Astrocyte (in vitro differentiated cells and primary cell): Measurements from ENCODE around the gene GNGT1. TPM values are rescaled to one million over a fixed set of nuclear protein-coding genes. Genes with fewer than 3 reads are reported as not detected.
A peak's percentile ranks its signal among the peaks of the same experiment; 100 is the strongest.

ENCODE experiments used
- DNase-seq: peaks from one replicate; pipeline ENCODE4 v3.0.0-alpha.2; 2010; ENCODE audit warnings: low read depth
- FAIRE-seq: peaks from 2 replicates; lab custom pipeline; 2011; peaks lifted over from hg19 to GRCh38; lab: Jason Lieb, UNC
- H2AFZ ChIP-seq: 2 replicates; pipeline ENCODE4 v1.6.0; 2012; ENCODE audit warnings: low read depth, low read length, inconsistent platforms
- H3K27ac ChIP-seq: 2 replicates; pipeline ENCODE4 v1.5.1; 2011; ENCODE audit warnings: low read depth, low read length, inconsistent platforms
- H3K27me3 ChIP-seq: 2 replicates; pipeline ENCODE4 v1.6.0; 2011; ENCODE audit warnings: low read length, inconsistent platforms; ENCODE audit not compliant: insufficient read depth
- H3K36me3 ChIP-seq: 2 replicates; pipeline ENCODE4 v1.5.1; 2011; ENCODE audit warnings: low read length, inconsistent platforms; ENCODE audit not compliant: insufficient read depth
- H3K4me1 ChIP-seq: 2 replicates; pipeline ENCODE4 v1.5.1; 2011; ENCODE audit warnings: low read length, inconsistent platforms; ENCODE audit not compliant: insufficient read depth
- H3K4me2 ChIP-seq: 2 replicates; pipeline ENCODE4 v1.6.0; 2012; ENCODE audit warnings: low read length, inconsistent platforms
- H3K4me3 ChIP-seq: 2 replicates; pipeline ENCODE4 v1.5.1; 2011; ENCODE audit warnings: low read depth, mild to moderate bottlenecking, low read length, inconsistent platforms; ENCODE audit not compliant: insufficient read depth
- H3K79me2 ChIP-seq: 2 replicates; pipeline ENCODE4 v1.6.0; 2012; ENCODE audit warnings: mild to moderate bottlenecking, low read length, inconsistent platforms; ENCODE audit not compliant: insufficient read depth
- H3K9ac ChIP-seq: 2 replicates; pipeline ENCODE4 v1.6.0; 2012; ENCODE audit warnings: mild to moderate bottlenecking, low read length, inconsistent platforms
- H3K9me3 ChIP-seq: 2 replicates; pipeline ENCODE4 v1.5.1; 2012; ENCODE audit warnings: low read depth, mild to moderate bottlenecking, low read length, inconsistent platforms; ENCODE audit not compliant: insufficient read depth
- H4K20me1 ChIP-seq: 2 replicates; pipeline ENCODE4 v1.6.0; 2012; ENCODE audit warnings: low read length, inconsistent platforms; ENCODE audit not compliant: insufficient read depth
- H3K27ac Mint-ChIP-seq: one replicate; pipeline ENCODE4 v1.8.0; 2021; ENCODE audit warnings: mild to moderate bottlenecking, mixed read lengths; ENCODE audit not compliant: unreplicated experiment
- H3K27me3 Mint-ChIP-seq: one replicate; pipeline ENCODE4 v1.8.0; 2021; ENCODE audit warnings: low read depth, mixed read lengths; ENCODE audit not compliant: unreplicated experiment
- H3K36me3 Mint-ChIP-seq: one replicate; pipeline ENCODE4 v1.8.0; 2021; ENCODE audit warnings: low read depth, mixed read lengths; ENCODE audit not compliant: unreplicated experiment
- H3K4me1 Mint-ChIP-seq: one replicate; pipeline ENCODE4 v1.8.0; 2021; ENCODE audit warnings: low read depth, mixed read lengths; ENCODE audit not compliant: unreplicated experiment
- H3K4me3 Mint-ChIP-seq: one replicate; pipeline ENCODE4 v1.8.0; 2021; ENCODE audit warnings: mild to moderate bottlenecking, moderate library complexity, mixed read lengths; ENCODE audit not compliant: unreplicated experiment
- H3K9me3 Mint-ChIP-seq: one replicate; pipeline ENCODE4 v1.8.0; 2021; ENCODE audit warnings: mild to moderate bottlenecking, mixed read lengths; ENCODE audit not compliant: unreplicated experiment
- CTCF ChIP-seq: IDR thresholded peaks from 2 replicates; pipeline ENCODE4 v1.5.1; 2011; ENCODE audit warnings: low read depth, mild to moderate bottlenecking, inconsistent platforms, low read length, moderate library complexity; ENCODE audit not compliant: insufficient read depth
- EZH2 ChIP-seq: IDR thresholded peaks from 2 replicates; pipeline ENCODE4 v1.6.1; 2012; ENCODE audit warnings: mild to moderate bottlenecking, low read length, inconsistent platforms; ENCODE audit not compliant: insufficient read depth
- total RNA-seq: library from RNA; stranded (reverse); gene quantifications from 2 replicates; pipeline ENCODE4 v1.2.1, GENCODE V29; 2021

Gene GNGT1
- total RNA-seq, 1 donor from 2014 or later, result not detected

- Histone ChIP-seq H3K4me2 (no peak overlapping the region), H4K20me1 (no peaks in the 10 kb centered on the region), H3K36me3 (no peaks in the 10 kb centered on the region), H3K4me1 (no peaks in the 10 kb centered on the region), H3K9me3 (no peaks in the 10 kb centered on the region), H3K9ac (no peak overlapping the region), H3K4me3 (no peak overlapping the region), H3K27ac (no peak overlapping the region), H3K79me2 (no peaks in the 10 kb centered on the region), H3K27me3 (no peaks in the 10 kb centered on the region), H2AFZ (no peak overlapping the region)
- Mint-ChIP-seq H3K27me3 (no peaks in the 10 kb centered on the region), H3K9me3 (no peaks in the 10 kb centered on the region), H3K36me3 (peaks cover 1% of the 10 kb centered on the region), H3K4me1 (peaks cover 17% of the 10 kb centered on the region), H3K27ac (no peak overlapping the region), H3K4me3 (no peak overlapping the region)
- DNase-seq (peak; percentile 87), FAIRE-seq (peak; percentile 29)
- TF ChIP-seq EZH2, result no peak
- TF ChIP-seq CTCF, result no peak
Observed at GRCh38 chr7:93945756-93946535, 39.6 kb downstream of the GNGT1 start.

- H3K36me3 Mint-ChIP-seq, result no peaks in the 10 kb centered on the region
- Histone ChIP-seq H4K20me1 (no peaks in the 10 kb centered on the region), H3K4me1 (no peaks in the 10 kb centered on the region), H3K27me3 (no peaks in the 10 kb centered on the region), H3K9ac (no peak overlapping the region), H3K9me3 (no peaks in the 10 kb centered on the region), H2AFZ (no peak overlapping the region), H3K36me3 (no peaks in the 10 kb centered on the region), H3K79me2 (no peaks in the 10 kb centered on the region), H3K4me2 (peak overlapping the region; percentile 10), H3K4me3 (no peak overlapping the region), H3K27ac (no peak overlapping the region)
- H3K4me3 Mint-ChIP-seq, result no peak overlapping the region
- peak; percentile 83 for FAIRE-seq
- DNase-seq, result peak; percentile 67
- H3K4me1 Mint-ChIP-seq, result peaks cover 15% of the 10 kb centered on the region
- no peaks in the 10 kb centered on the region for H3K9me3 Mint-ChIP-seq
- no peaks in the 10 kb centered on the region for H3K27me3 Mint-ChIP-seq
- no peak overlapping the region for H3K27ac Mint-ChIP-seq
- TF ChIP-seq EZH2, result no peak
- TF ChIP-seq CTCF, result no peak
Observed at GRCh38 chr7:93948106-93948505, 41.7 kb downstream of the GNGT1 start.

DNA sequence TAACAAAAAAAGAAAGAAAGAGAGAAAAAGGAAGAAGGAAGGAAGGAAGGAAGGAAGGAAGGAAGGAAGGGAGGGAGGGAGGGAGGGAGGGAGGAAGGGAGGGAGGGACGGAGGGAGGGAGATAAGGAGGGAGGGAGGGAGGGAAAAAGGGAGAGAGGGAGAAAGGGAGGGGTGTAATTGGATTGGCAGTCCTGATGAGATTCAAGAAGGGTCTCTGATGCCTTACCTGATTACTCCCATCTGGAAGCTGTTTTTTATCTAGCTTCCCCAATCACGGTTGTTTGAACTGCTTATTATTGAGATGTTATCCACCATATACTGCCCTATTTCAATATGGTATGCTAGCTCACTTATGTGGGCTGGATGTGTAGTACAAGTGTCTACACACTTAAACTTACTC lies 42.5 kb downstream of the GNGT1 start:
- DNase-seq, result no peak
- Histone ChIP-seq H3K79me2 (no peaks in the 10 kb centered on the region), H3K36me3 (no peaks in the 10 kb centered on the region), H4K20me1 (no peaks in the 10 kb centered on the region), H3K9ac (no peak overlapping the region), H3K27me3 (no peaks in the 10 kb centered on the region), H3K4me3 (no peak overlapping the region), H3K27ac (no peak overlapping the region), H2AFZ (no peak overlapping the region), H3K4me2 (no peak overlapping the region), H3K4me1 (no peaks in the 10 kb centered on the region), H3K9me3 (no peaks in the 10 kb centered on the region)
- Mint-ChIP-seq H3K27me3 (no peaks in the 10 kb centered on the region), H3K4me3 (no peak overlapping the region), H3K36me3 (no peaks in the 10 kb centered on the region), H3K4me1 (peaks cover 13% of the 10 kb centered on the region), H3K9me3 (no peaks in the 10 kb centered on the region), H3K27ac (peak overlapping the region; percentile 95)
- FAIRE-seq, result no peak
- no peak for TF ChIP-seq EZH2
- no peak for TF ChIP-seq CTCF
